ENCODE results near the gene MAX. TPM values are rescaled to one million over a fixed set of nuclear protein-coding genes. Genes with fewer than 3 reads are reported as not detected.
A peak's percentile ranks its signal among the peaks of the same experiment; 100 is the strongest.

Gene MAX
- total and polyA plus RNA-seq, 8 donors, result 59.9 to 96.5 (median 63.4) TPM

- intact Hi-C loops (cut with DNase I), result no loop called here
- no peak for ATAC-seq
- Histone ChIP-seq H3K27ac (no peak overlapping the region), H3K36me3 (peaks cover 0 to 22% of the 10 kb centered on the region in 2 donors), H3K9me3 (no peaks in the 10 kb centered on the region), H3K27me3 (no peaks in the 10 kb centered on the region), H3K4me1 (peaks cover 0 to 21% of the 10 kb centered on the region in 2 donors), H3K4me3 (no peak overlapping the region)
- DNase-seq, result no peak
- TF ChIP-seq CTCF (IDR thresholded peaks at IDR 0.05), result no peak
Measured at GRCh38 chr14:65052832-65053231, 49.5 kb downstream of the MAX start.

GRCh38 chr14:65045709-65046108 is 56.6 kb downstream of the MAX start:
- Histone ChIP-seq H3K4me1 (peaks cover 0 to 59% of the 10 kb centered on the region in 2 donors), H3K27me3 (no peaks in the 10 kb centered on the region), H3K27ac (peak overlapping the region in 1 of 2 donors; percentile 46), H3K4me3 (no peak overlapping the region), H3K9me3 (no peaks in the 10 kb centered on the region), H3K36me3 (peaks cover 0 to 28% of the 10 kb centered on the region in 2 donors)
- no peak for TF ChIP-seq CTCF (IDR thresholded peaks at IDR 0.05)
- intact Hi-C loops (cut with DNase I), result no loop called here
- ATAC-seq, result no peak
- no peak for DNase-seq

GRCh38 chr14:65045006-65045405 is 57.3 kb downstream of the MAX start:
- Histone ChIP-seq H3K4me3 (no peak overlapping the region), H3K27me3 (no peaks in the 10 kb centered on the region), H3K4me1 (peaks cover 0 to 59% of the 10 kb centered on the region in 2 donors), H3K27ac (peak overlapping the region in 1 of 2 donors; percentile 88), H3K36me3 (peaks cover 0 to 28% of the 10 kb centered on the region in 2 donors), H3K9me3 (no peaks in the 10 kb centered on the region)
- intact Hi-C loops (cut with DNase I), result no loop called here
- DNase-seq (no peak), ATAC-seq (no peak)
- no peak for TF ChIP-seq CTCF (IDR thresholded peaks at IDR 0.05)

- ATAC-seq (peak; percentile 31), DNase-seq (peak in 2 of 4 donors; percentile 74 to 81)
- intact Hi-C loops (cut with DNase I), result no loop called here
- Histone ChIP-seq H3K4me3 (no peak overlapping the region), H3K27me3 (no peaks in the 10 kb centered on the region), H3K9me3 (no peaks in the 10 kb centered on the region), H3K4me1 (peaks cover 0 to 59% of the 10 kb centered on the region in 2 donors), H3K27ac (peak overlapping the region in 1 of 2 donors; percentile 88), H3K36me3 (peaks cover 0 to 28% of the 10 kb centered on the region in 2 donors)
- no peak for TF ChIP-seq CTCF (IDR thresholded peaks at IDR 0.05)
Measured at GRCh38 chr14:65044596-65044959, 57.7 kb downstream of the MAX start.

- Histone ChIP-seq H3K36me3 (peaks cover 0 to 28% of the 10 kb centered on the region in 2 donors), H3K27ac (peak overlapping the region in 1 of 2 donors; percentile 88), H3K9me3 (no peaks in the 10 kb centered on the region), H3K4me1 (peaks cover 0 to 59% of the 10 kb centered on the region in 2 donors), H3K27me3 (no peaks in the 10 kb centered on the region), H3K4me3 (no peak overlapping the region)
- DNase-seq, result no peak
- intact Hi-C loops (cut with DNase I), result no loop called here
- no peak for TF ChIP-seq CTCF (IDR thresholded peaks at IDR 0.05)
- no peak for ATAC-seq
Measured at GRCh38 chr14:65043893-65044595, 58.3 kb downstream of the MAX start.
